Neural cell (in vitro differentiated cells): Measurements from ENCODE around the gene FUT8.

Source experiments
- CTCF ChIP-seq: fragments of 450-650 bp; IDR thresholded peaks from 2 replicates; pipeline ENCODE4 v1.5.1; 2014; ENCODE audit warnings: antibody characterized with exemption, mild to moderate bottlenecking, moderate library complexity; ENCODE audit not compliant: poor library complexity, severe bottlenecking
- EP300 ChIP-seq: fragments of 450-650 bp; conservative IDR thresholded peaks from 2 replicates; pipeline ENCODE4 v1.6.1; 2014; ENCODE audit warnings: antibody characterized with exemption, mild to moderate bottlenecking, moderate library complexity; ENCODE audit not compliant: poor library complexity, severe bottlenecking
- EZH2 ChIP-seq: fragments of 200-600, 300-800 bp; shearing (Covaris generic), sonication (generic); IDR thresholded peaks from 2 replicates; pipeline ENCODE4 v1.6.1; 2014; ENCODE audit warnings: antibody characterized with exemption, low read length, borderline replicate concordance, mild to moderate bottlenecking; ENCODE audit not compliant: insufficient read depth, poor library complexity, severe bottlenecking
- MXI1 ChIP-seq: fragments of 450-650 bp; conservative IDR thresholded peaks from 2 replicates; pipeline ENCODE4 v1.6.1; 2014; ENCODE audit warnings: antibody characterized with exemption, mild to moderate bottlenecking; ENCODE audit not compliant: poor library complexity, severe bottlenecking
- POLR2AphosphoS5 ChIP-seq: IDR thresholded peaks from 2 replicates; pipeline ENCODE4 v1.6.1; 2012
- REST ChIP-seq: IDR thresholded peaks from 2 replicates; pipeline ENCODE4 v1.6.1; 2012; ENCODE audit warnings: borderline replicate concordance
- TAF1 ChIP-seq: IDR thresholded peaks from 2 replicates; pipeline ENCODE4 v1.6.1; 2012; ENCODE audit warnings: low read depth

- TF ChIP-seq CTCF (no peak), EZH2 (no peak), MXI1 (no peak), TAF1 (no peak), POLR2AphosphoS5 (peak; percentile 37), EP300 (peak; percentile 71), REST (no peak)
Observed at GRCh38 chr14:65704850-65705249, 292.3 kb downstream of the FUT8 start.
